ENCODE results near the gene CBFA2T3.
A peak's percentile ranks its signal among the peaks of the same experiment; 100 is the strongest.

The CBFA2T3 gene

DNA sequence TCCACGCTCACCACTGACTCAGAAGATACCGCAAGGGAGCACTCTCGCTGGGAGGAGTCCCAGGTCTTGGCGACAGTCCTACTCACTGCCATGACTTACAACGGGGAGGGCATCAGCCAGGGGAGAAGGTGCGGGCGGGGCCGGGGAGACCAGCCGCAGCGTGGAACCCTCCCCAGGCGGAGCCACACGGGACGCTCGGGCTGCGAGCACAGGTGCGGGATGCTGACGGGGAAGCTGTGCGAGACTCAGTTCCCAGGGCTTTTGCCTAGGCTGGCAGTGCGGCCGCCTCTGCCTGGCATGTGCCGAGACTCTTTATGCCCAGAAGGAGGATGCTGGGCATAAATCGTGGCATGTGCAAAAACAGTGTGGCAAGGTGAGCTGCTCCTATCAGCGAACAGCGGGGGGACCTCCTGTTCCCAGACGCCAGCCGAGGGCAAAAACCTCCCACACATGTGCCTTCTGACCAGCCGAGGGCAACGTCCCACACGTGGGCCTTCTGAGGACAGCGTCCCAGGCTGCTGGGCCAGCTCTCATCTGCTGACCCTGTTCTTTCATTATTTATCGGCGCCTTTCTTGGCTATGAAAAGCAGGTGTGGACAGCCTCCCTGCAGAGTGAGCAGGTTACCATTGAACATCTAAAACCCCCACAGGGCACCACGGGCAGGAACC is 126.3 kb downstream of the CBFA2T3 start:
- DNase-seq (ENCODE audit: extremely low read depth, low read depth) = no peak
- no peak for TF ChIP-seq CTCF (IDR thresholded peaks at IDR 0.05; ENCODE audit: low read depth, low read length, missing control alignments)
- H3K4me3 ChIP-seq (replicated peaks; ENCODE audit: low read depth, low read length) = no peak overlapping the region

- no peak overlapping the region for H3K4me3 ChIP-seq (replicated peaks; ENCODE audit: low read depth, low read length)
- TF ChIP-seq CTCF (IDR thresholded peaks at IDR 0.05; ENCODE audit: low read depth, low read length, missing control alignments) = no peak
- no peak for DNase-seq (ENCODE audit: extremely low read depth, low read depth)
Observed at GRCh38 chr16:88848557-88848956, 128.4 kb downstream of the CBFA2T3 start.

DNA sequence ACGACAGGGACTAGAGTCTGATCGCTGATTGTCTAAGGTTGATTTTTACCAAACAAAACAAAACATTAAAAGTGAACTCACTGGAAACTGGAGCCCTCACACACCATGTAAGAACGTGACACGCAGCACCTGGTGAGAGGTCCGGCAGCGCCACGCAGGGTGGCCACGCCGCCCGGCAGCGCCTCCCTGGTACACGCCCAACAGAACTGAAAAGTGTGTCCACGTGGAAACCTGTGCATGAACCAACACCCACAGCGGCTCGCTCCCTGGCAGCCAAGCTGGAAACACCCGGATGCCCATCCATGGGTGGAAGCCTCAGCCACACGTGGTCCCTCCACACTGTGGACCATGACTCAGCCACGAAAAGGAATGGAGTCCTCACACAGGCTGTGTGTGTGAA is 129.4 kb downstream of the CBFA2T3 start:
- no peak for TF ChIP-seq CTCF (IDR thresholded peaks at IDR 0.05; ENCODE audit: low read depth, low read length, missing control alignments)
- DNase-seq (ENCODE audit: extremely low read depth, low read depth) = no peak
- no peak overlapping the region for H3K4me3 ChIP-seq (replicated peaks; ENCODE audit: low read depth, low read length)

DNA sequence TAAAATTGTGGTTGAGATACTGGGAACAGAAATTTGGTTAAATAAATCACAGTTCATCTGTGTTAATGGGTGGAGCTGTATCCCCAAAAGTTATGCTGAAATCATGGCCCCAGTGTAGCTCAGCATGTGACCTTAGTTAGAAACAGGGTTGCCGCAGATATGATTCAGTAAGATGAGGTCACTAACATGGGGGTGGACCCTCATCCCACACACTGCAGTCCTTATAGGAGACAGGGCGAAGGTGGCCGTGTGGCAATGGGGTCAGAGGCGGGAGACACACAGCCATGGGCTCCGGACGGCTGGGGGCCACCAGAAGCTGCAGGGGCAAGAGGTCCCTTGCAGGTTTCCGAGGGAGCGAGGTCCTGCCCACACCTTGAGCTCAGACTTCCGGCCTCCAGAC is 130.9 kb downstream of the CBFA2T3 start:
- no peak overlapping the region for H3K4me3 ChIP-seq (replicated peaks; ENCODE audit: low read depth, low read length)
- TF ChIP-seq CTCF (IDR thresholded peaks at IDR 0.05; ENCODE audit: low read depth, low read length, missing control alignments) = no peak
- DNase-seq (ENCODE audit: extremely low read depth, low read depth) = no peak

- peak; percentile 29 for TF ChIP-seq CTCF (IDR thresholded peaks at IDR 0.05; ENCODE audit: low read depth, low read length, missing control alignments)
- DNase-seq (ENCODE audit: extremely low read depth, low read depth) = no peak
- H3K4me3 ChIP-seq (replicated peaks; ENCODE audit: low read depth, low read length) = no peak overlapping the region
Observed at GRCh38 chr16:88844419-88845036, 132.5 kb downstream of the CBFA2T3 start.

DNA sequence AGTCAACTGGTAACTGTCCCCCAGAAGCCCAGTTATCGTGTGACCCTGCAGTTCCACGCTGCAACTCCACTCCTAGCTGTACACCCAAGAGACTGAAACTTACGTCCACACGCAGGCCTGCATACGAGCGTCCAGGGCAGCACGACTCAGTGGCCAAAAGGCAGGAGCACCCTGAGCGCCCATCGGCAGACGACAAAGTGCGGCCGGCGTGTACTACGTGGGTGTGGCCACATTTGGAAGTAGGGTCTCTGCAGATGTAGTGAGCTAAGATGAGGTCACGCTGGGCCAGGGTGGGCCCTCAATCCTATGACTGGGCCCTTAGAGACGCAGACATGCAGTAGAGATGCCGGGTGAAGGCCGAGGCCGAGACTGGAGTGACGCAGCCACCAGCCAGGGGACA is 133.8 kb downstream of the CBFA2T3 start:
- DNase-seq (ENCODE audit: extremely low read depth, low read depth) = no peak
- no peak overlapping the region for H3K4me3 ChIP-seq (replicated peaks; ENCODE audit: low read depth, low read length)
- no peak for TF ChIP-seq CTCF (IDR thresholded peaks at IDR 0.05; ENCODE audit: low read depth, low read length, missing control alignments)

Data from HFF-Myc (cell line).